NCI-H2171 treated with DMSO at 0.1 percent for 48 hours (cell line): ENCODE measurements around the gene TCP11.
A peak's percentile ranks its signal among the peaks of the same experiment; 100 is the strongest.

Source experiments
- DNase-seq: peaks from one replicate; lab custom pipeline; 2025; lab: John Stamatoyannopoulos, UW

TCP11 gene

GRCh38 chr6:35173044-35173426 lies 31.9 kb upstream of the TCP11 start:
- DNase-seq = no peak

DNA sequence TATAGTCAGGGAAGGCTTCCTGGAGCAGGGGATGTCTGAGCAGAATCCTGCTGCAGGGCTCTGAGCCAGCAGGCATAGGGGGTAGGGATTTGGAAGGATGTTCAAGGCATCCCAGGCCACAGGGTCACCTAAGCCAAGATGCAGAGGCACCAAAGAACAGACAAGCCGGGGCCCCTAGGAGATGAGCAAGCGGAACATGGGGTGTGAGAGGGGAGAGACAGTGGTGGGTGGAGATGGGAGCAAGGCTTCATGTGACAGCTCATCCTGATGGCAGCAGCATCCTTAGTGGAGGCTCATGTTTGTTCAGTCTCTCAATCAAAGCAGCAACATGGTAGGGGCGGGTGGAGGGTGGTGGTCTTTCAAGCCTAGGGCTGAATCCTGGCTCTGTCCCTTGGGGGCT lies 29.8 kb upstream of the TCP11 start:
- no peak for DNase-seq

DNA sequence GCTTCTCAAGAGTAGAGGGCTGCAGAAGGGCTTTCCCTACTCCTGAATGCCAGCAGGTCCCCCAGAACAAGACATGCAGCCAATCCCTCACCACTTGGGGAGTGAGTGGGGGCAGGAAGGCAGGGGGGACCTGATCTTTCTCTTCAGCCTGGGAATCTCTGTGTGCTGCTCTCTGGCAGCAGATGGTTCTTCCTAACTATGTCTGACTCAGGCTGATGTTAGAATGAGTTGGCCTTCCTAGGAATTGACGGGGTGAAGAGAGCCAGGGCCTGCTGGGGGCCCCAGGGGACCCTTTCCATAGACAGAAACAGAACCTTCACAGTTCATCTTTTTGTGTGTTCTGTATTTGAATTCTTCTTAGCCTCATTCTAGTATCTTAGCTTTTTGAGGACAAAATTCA lies 29.0 kb upstream of the TCP11 start:
- no peak for DNase-seq

DNA sequence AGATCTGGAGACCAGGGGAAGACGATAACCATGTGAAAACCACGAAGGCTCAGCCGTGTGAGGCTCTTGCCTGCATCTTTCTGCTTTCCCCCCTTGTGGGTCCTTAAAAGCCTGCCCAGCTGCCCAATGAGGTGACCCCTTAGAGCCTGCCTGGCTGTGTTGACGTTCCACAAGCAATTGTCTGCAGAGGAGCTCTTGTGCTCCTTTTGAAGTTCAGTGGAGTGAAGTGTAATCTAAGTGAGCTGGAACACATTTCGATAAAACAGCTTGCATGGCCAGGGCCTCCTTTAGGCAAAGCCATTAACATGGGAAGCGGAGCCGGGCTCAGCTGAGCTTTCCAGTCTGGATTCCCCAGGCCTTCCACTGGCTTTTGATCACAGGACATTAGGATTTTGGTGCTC lies 27.3 kb upstream of the TCP11 start:
- no peak for DNase-seq

- no peak for DNase-seq
Observed at GRCh38 chr6:35167505-35167904, 26.4 kb upstream of the TCP11 start.

DNA sequence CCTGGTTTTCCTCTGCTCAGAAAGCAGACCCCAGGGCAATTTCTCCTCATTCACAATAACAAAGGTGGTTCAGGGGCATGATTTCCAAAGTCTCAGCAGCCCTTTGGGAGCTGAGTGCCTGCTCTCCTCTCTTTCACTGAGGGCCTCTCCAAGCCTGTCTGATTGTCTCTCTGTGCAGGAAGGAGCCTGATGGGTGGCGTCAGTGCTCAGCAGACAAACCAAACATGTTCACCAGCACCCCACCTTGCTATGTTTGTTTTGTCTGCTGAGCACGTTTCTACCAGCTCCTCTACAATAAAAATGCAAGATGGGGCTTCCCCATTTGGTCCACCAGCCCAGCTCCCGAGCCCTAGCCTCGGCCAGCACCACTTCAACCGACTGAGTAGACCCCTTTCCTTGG lies 25.4 kb upstream of the TCP11 start:
- DNase-seq = no peak

- DNase-seq = no peak
Observed at GRCh38 chr6:35166116-35166515, 25.0 kb upstream of the TCP11 start.

DNA sequence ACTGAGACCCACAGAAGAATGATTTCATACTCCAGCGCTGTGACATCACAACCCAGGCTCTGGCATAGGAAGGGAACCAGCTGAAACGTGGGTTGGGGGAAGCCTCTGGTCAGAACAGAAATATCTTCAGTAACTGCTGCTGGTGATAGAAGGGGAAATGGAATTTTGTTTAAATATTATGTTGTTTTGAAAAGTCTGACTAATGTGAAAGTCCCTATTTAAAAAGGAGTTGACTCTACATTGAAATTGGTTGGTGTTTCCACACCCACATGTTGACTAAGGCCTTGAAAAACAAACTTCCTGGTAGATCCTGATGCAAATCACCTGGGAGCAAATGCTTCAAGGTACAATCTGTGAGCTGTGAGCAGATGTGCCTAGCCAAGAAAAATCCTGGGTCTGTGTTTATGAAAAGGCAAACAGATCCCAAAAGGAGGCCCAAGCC lies 24.5 kb upstream of the TCP11 start:
- DNase-seq = no peak

GRCh38 chr6:35164868-35165267 lies 23.7 kb upstream of the TCP11 start:
- no peak for DNase-seq

- DNase-seq = no peak
Observed at GRCh38 chr6:35164277-35164676, 23.1 kb upstream of the TCP11 start.

GRCh38 chr6:35163836-35164235 lies 22.7 kb upstream of the TCP11 start:
- DNase-seq = no peak

- DNase-seq = peak; percentile 15
Observed at GRCh38 chr6:35161776-35162607, 20.9 kb upstream of the TCP11 start.

DNA sequence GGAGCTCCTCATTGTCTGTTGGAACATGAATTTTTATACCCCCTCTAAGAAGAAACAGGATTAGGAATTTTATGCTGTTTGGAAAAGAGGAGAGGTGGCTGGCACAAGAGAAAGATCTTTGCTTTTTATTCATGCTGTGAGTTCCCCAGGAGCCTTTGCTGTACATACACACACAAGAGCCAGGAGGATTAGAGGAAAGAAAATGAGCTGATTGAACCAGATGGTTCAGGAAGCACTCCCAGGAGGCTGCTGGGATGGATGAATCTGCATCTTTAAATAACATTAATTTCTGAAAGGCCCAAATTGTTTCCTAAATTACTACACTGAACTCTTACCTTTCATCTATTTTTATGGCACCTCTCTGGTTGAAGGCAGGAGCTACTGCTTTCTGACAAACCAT lies 20.1 kb upstream of the TCP11 start:
- peak; percentile 80 for DNase-seq

DNA sequence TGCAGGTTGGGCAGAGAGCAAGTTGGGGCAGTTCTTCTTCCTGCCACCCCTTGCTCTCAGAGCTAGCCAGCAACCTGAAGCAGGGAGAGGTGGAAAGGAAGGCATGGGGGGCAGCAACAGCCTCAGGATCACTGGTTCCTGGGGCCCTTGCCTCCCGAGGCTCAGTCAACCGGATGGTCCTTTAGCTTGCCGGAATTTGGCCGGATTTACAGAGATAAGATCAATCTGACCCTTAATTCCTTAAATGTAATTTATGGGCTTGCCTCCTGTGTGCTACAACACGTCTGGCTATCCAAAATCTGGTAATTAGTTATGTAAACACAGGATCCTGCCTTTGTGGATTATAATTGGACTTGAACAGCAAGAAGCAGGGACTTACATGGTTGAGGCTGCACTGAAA lies 19.5 kb upstream of the TCP11 start:
- DNase-seq = no peak

DNA sequence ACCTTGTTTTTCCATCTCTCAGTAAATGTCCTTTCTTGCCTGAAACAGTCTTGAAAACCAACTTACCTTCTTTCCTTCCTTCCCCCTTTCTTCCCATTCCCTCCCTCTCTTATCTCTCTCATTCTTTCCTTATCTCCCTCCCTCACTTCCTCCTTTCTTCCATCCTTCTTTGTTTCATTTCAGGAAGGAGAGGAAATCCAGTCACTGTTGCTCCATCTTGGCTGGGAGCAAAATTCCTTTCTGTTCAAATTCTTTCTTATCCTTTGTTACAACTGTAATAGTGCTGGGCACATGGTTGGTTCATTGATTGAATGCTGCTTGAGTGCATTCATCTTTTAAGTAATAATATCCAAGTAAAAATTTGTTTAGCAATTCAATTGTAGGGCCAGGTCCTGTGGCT lies 17.4 kb upstream of the TCP11 start:
- no peak for DNase-seq

DNA sequence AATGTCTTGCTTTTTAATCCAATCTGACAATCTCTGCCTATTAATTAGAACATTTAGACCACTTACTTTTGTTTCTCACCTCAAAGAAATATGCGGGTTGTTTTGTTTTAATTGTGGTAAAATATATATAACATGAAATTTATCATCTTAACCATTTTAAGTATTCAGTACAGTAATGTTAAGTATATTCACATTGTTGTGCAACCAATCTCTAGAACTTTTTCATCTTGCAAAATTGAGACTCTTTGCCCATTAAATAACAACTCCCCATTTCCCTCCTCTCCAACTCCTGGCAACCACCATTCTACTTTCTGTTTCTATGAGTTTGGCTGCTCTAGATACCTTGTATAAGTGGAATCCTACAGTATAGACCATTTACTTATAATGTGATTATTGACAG lies 13.8 kb upstream of the TCP11 start:
- DNase-seq = no peak

DNA sequence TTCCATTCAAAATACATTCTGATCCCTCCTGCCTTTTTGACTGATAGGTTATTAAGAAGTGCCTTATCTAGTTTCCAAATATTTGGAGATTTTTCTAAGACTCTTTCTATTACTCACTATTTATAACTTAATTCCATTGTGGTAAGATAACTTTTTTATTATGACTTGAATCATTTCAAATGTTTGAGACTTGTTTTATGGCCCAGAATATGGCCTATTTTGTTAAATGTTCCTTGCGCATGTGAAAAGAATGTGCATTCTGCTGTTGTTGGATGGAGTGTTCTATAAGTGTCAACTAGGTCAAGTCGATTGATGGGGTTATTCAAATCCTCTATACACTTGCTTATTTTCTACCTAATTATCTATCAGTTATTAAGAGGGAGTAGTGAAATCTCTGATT lies 13.1 kb upstream of the TCP11 start:
- no peak for DNase-seq

DNA sequence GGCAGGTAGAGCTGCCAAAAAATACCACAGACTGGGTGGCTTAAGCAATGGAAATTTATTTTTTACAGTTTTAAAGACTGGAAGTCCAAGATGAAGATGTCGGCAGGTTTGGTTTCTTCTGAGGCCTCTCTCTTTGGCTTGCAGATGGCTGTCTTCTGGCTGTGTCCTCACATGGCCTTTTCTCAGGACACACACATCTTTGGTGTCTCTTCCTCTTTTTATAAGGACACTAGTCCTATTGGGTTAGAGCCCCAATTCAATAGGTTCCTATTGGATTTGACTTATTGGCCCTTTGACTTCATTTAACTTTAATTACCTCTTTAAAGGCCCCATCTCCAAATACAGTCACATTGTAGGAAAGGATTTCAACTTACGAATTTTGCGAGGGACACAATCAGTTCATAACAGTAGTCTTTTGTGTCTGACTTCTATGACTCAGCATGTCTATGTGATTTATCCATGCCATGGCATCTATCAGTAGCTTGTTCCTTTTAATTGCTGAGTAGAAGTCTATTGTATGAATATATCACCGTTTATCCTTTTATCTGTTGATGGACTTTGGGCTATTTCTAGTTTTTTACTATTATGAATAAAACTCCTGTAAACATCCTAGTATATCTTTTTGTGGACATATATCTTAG lies 11.0 kb upstream of the TCP11 start:
- DNase-seq = no peak

DNA sequence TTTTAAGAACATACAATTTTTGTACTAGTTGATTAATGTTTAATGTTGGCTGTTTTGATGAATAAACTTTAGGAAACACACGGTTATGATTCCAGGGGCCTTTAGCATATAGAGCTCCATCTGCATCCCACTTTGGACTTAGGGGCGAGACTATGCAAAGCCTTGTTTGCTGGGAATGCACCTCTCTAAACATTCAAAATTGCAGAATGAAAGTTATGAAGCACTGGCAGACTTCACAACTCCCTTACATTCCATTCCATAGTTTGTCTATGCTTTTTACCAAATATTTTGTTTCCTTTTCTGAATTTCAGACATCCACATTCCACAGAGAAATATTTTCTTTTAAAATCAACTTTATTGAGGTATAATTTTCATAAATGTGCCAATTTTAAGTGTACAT lies 10.3 kb upstream of the TCP11 start:
- no peak for DNase-seq

DNA sequence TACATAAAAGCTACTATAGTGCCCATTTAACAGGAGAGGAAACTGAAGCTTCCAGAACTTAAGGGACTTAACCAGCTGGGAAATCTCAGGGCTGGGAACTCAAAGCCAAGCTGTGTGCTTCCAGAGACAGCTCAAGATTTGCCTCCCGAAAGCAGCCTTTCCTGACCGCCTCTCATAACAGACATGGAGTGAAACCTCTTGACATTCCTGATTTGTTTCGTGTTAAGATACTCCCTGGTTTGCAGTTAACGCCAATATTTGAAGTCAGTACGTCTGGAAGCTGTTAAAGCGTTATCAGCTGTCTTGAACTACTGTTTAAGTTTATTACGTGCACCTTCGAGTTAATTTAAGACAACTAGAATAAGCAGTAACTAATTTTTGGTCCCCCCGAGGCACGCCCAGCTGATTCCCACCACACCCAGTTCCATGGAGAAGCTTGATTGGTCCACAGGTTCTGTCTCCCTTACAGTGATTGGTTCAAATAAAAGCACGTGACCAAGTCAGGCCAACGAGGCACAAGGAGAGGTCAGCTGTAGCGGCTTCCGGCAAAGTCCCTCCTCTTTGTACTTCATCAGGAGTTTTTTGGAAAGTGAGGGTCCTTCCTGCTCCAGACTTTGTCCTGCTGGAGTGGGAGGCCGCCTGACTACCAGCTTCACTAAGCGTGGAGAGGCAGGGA lies 8.9 kb upstream of the TCP11 start:
- DNase-seq = no peak

DNA sequence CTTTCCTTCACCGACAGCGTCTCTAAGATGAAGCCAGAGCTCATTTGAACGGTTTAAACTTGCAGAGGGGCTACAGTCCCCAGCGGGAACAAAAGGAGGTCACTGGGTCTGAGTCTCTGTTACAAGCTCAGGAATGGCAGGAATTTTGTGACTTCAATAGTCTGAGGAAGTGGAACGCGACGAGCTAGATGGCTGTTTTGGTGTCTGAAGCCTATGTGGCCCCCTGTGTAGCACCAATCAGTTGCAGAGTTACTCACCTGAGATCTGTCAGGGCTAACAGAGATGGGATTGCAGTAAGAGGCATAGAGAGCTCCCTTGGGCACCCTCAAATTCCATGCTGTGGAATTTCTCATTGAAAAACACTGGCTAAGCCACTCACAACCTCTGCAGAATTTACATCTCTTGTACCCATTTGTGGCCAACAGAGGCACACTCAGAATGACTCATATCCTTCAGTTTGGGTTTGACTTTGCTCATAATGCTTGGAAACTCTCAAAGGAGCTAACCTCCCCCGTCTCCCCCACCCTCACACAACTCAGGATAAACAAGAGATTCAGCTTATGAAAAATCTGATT lies 7.1 kb upstream of the TCP11 start:
- DNase-seq = no peak

GRCh38 chr6:35147486-35147885 lies 6.3 kb upstream of the TCP11 start:
- no peak for DNase-seq

- no peak for DNase-seq
Observed at GRCh38 chr6:35147026-35147425, 5.9 kb upstream of the TCP11 start.
